CD4-positive, alpha-beta T cell treated with Interleukin-6 for 4 hours (primary cell): ENCODE data around the gene FAM163A.

Experiments used
- DNase-seq: peaks from one replicate; pipeline ENCODE4 v3.0.0-alpha.2; 2020; ENCODE audit warnings: mixed read lengths

Gene FAM163A

DNA sequence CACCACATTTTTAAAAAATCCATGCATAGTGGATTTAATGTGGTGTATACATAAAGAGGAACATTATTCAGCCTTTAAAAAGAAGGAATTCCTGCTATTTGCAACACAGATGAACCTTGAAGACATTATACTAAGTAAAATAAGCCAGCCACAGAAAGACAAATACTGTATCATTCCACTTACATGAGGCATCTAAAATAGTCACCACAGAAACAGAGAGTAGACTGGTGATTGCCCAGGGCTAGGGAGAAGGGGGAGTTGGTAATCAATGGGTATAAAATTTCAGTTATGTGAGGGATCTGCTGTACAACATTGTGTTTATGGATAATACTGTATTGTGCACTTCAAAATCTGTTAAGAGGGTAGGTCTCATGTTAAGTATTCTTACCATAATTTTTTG, 10.0 kb downstream of the FAM163A start:
- DNase-seq = no peak

DNA sequence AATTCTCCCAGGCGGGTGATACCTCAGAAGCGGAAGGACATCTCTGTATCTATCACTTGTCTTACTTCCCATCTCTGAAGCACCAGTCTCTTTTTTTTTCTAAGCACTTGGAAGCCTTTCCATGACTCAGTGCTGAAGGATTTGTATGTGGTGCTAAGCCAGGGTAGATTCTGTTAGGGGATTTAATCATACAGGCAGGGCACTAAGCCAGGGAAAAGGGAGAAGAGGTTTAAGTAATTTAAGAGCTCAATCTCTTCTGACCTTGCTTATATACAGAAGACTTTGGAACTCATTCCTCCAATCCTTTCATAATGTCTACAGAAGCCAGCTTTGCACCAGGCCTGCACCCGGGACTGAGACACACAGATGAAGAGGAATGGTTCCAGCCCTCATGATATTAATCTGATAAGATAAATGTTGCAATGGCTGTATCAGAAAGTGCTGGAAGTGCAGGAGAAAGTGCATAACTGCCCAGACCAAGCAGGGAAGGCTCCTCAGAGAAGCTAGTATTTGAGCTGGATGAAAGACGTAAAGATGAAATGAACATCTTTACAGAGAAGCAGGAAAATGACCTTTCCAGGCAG, 11.0 kb downstream of the FAM163A start:
- no peak for DNase-seq

DNA sequence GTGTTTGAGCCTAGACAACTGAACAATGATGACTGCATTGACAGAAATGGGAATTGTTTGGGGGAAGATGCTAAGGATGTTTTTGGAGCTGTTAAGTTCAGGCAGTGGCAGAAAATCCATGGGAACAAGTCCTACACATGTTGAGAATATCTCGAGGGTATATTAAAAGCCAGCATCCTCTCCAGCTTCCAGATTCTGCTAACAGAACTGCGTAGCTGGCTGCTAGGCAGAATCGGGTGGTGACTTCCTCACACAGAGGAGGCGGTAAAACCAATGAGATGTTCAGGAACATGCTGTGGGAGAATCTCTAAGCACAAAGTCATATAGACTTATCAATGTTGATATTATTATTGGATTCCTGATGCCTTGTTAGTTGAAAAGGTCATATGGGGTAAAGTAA, 14.8 kb downstream of the FAM163A start:
- DNase-seq = no peak

- no peak for DNase-seq
Observed at GRCh38 chr1:179760521-179760920, 17.4 kb downstream of the FAM163A start.

GRCh38 chr1:179761296-179761695, 18.2 kb downstream of the FAM163A start:
- DNase-seq = no peak

DNA sequence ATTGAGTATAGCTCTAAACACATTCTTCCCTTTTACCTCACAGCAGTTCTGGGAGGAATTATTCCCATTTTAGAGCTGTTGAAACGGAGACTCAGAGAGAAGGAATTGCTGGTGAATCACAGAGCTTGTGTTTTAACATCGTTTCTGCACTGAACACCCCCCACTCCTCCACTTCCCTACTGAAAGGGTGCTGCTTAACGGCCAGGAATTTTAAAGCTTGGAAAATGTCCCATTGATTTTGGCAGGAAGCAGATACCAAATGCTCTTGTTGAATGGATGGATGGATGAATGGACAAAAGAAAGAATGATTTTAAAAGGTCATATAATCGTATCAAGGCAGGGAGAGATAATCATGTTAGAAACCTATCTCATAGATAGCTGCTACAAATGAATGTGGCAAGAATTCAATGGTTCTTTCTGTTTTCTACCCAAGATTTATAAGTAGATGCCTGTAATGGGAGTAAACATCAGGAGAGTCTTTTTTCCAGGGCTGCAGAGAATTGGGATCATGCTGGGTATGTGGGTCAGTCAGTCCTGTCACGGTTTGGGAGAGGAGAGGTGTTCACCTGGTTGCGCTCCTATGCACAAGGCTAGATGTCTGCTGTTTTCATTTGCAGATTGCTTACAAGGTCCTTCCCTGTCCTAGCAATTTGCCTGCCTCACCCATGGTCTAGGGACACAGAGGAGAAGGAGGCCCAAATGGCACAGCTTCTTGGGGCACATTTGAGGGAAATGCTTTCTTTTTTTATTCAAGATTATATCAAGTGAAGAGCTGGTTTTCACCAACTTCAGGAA, 19.0 kb downstream of the FAM163A start:
- no peak for DNase-seq

- no peak for DNase-seq
Observed at GRCh38 chr1:179767177-179767581, 24.1 kb downstream of the FAM163A start.

DNA sequence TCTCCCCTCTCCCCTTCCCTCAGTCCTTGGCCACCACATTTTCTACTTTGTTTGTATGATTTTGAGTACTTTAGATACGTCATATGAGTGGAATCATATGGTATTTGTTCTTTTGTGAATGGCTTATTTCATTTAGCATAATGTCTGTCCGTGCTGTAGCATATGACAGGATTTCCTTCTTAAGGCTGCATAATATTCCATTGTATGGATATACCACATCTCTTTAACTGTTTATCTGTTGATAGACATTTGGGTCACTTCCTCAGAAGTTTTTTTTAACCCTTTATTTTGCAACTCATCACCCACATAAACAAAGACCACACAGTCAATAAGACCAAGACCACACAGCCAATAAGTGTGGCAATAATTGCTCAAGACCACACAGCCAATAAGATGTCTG, 24.9 kb downstream of the FAM163A start:
- no peak for DNase-seq

- DNase-seq = no peak
Observed at GRCh38 chr1:179770887-179771502, 27.9 kb downstream of the FAM163A start.

- DNase-seq = no peak
Observed at GRCh38 chr1:179773264-179773663, 30.2 kb downstream of the FAM163A start.

DNA sequence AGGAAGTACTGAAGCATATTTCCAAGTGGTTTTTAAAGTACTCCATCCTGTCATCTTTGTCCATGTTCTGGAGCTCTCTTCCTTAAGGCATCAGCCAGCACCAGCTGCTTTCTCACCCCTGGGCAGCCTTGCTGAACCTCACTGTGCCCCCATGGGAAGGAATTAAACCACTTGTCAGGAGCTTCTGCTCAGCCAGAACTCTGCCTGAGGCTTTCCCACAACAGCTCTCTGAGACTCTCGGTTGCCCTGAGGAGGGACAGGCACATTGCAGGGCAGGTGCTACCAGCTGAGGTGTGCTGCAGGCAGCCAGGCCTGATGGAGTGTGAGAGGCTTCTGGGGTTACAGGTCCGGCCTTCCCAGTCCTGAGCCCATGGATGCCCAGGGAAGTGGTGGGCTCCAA, 30.9 kb downstream of the FAM163A start:
- no peak for DNase-seq

DNA sequence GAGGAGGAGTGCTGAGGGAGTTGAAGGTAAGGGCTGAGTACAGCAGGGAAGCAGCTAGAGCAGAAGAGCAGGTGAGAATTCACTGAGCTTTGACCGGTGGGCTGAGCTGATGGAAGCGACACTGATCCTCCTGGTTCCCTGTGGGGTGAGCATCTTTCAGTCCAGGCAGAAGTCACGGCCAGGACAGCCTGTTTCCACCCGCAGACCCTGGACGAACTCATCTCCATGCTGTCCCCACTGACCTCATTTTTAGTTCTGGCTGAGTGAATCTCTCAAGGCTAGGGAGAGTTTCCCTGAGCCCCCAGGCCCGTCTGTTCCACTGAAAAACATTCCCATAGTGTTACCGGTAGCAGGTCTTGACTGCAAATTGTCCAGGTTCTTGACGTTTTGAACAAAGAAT, 31.5 kb downstream of the FAM163A start:
- DNase-seq = no peak

DNA sequence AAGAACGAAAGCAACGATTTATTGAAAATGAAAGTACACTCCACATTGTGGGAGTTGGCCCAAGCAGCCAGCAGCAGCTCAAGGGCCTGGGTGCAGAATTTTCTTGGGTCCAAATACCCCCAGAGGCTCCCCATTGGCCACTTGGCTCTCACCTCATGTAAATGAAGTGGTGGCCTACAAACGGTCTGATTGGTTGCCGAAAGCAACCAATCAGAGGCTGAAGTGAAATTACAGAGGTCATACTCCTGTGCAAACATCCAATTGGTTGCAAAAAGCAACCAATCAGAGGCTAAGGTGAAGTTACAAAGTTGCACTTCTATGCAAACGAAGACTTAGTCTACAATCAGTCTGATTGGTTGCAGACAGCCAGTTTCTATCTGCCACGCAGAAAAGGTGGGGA, 31.9 kb downstream of the FAM163A start:
- no peak for DNase-seq

- DNase-seq = no peak
Observed at GRCh38 chr1:179776831-179777230, 33.7 kb downstream of the FAM163A start.

- no peak for DNase-seq
Observed at GRCh38 chr1:179777731-179778130, 34.6 kb downstream of the FAM163A start.

- DNase-seq = no peak
Observed at GRCh38 chr1:179779645-179780272, 36.7 kb downstream of the FAM163A start.

GRCh38 chr1:179781962-179782361, 38.9 kb downstream of the FAM163A start:
- DNase-seq = no peak

GRCh38 chr1:179785031-179785431, 41.9 kb downstream of the FAM163A start:
- DNase-seq = no peak

- DNase-seq = no peak
Observed at GRCh38 chr1:179785728-179786127, 42.6 kb downstream of the FAM163A start.

- DNase-seq = no peak
Observed at GRCh38 chr1:179786815-179787685, 44.0 kb downstream of the FAM163A start.

DNA sequence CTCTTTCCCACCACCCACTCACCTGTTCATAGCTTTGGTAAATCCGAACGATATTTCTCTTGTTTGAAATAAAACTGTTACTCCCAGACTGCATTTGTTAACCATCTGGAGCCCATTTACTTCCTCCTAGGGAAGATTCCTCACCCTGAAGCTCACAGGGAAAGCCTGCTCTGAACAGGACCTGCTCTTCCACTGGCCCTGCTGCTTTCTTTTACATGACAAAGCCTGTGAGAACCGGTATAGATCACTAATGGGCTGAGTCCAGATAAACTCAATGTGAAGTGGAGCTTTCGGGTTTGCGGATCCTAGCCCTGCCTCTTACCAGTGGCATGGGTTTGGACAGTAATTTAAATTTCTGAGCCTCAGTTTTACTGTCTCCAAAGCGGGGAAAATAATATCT, 45.2 kb downstream of the FAM163A start:
- no peak for DNase-seq

- no peak for DNase-seq
Observed at GRCh38 chr1:179793281-179793680, 50.2 kb downstream of the FAM163A start.

DNA sequence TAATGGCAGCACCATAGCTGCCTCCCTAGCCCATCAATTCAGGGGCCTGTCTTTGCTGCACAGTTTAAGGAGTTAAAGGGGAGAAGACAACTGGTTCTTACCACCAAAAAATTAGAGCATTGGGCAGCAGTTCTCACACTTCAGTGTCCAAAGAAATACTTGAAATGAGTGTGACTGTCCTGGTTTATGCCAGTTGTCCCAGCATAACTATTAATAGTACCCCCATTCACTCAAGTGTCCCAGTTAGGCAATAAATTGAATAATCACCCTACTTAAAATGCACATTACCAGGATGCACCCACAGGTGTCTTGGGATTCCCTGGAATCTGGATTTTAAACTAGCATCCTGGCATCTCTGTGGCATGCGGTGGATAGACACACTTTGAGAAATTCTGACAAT, 51.1 kb downstream of the FAM163A start:
- DNase-seq = no peak
